Measurements from ENCODE around the gene STIP1.

DNA sequence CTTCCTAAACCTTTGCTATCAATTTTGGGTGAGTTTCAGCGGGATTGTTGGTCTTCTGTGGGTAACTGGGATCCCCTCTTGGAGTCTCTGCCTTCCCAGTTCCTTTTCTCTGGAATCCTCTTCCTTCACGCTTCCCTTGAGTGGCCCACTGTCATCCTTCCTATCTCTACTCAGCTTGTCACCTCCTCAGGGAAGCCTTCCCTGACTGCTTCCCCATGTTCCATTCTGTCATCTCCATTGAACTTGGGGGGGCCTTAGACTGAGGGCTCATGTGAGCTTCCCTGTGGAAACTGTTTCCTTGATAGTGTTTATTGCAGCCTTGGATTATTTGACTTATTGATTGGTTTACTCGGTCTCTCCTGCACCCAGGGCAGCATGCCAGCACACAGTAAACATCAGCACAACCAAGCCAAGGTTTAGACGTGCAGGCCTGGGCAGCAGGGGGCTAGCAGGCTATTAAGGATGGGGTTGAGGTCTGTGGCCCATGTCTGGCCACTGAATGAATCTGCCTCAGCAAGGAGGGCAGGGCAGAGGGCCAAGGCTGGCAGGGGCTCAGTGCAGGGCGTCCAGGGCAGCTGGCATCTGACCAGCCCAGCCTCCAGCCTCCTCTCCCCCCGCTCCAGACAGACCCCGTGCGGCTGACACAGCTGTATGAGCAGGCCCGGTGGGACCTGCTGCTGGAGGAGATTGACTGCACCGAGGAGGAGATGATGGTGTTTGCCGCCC, 32.8 kb downstream of the STIP1 start:
- no peak for TF ChIP-seq FOS (IDR thresholded peaks at IDR 0.05; ENCODE audit: borderline replicate concordance, insufficient read depth, low read length)
- TF ChIP-seq POLR2A (IDR thresholded peaks at IDR 0.05; ENCODE audit: low read depth, low read length): no peak
- TF ChIP-seq, protein P1, sequence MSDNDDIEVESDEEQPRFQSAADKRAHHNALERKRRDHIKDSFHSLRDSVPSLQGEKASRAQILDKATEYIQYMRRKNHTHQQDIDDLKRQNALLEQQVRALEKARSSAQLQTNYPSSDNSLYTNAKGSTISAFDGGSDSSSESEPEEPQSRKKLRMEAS (IDR thresholded peaks at IDR 0.05; ENCODE audit: insufficient read depth, insufficient read length): no peak
- TF ChIP-seq, protein P2, sequence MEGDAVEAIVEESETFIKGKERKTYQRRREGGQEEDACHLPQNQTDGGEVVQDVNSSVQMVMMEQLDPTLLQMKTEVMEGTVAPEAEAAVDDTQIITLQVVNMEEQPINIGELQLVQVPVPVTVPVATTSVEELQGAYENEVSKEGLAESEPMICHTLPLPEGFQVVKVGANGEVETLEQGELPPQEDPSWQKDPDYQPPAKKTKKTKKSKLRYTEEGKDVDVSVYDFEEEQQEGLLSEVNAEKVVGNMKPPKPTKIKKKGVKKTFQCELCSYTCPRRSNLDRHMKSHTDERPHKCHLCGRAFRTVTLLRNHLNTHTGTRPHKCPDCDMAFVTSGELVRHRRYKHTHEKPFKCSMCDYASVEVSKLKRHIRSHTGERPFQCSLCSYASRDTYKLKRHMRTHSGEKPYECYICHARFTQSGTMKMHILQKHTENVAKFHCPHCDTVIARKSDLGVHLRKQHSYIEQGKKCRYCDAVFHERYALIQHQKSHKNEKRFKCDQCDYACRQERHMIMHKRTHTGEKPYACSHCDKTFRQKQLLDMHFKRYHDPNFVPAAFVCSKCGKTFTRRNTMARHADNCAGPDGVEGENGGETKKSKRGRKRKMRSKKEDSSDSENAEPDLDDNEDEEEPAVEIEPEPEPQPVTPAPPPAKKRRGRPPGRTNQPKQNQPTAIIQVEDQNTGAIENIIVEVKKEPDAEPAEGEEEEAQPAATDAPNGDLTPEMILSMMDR (IDR thresholded peaks at IDR 0.05; ENCODE audit: extremely low read depth in 1 of 2, insufficient read depth in 1 of 2, low read depth in 1 of 2, low read length in 2 of 2): no peak
- no peak for TF ChIP-seq EZH2 (IDR thresholded peaks at IDR 0.05; ENCODE audit: borderline replicate concordance, low read depth, low read length, severe bottlenecking)
